Right ventricle myocardium superior (tissue), 1 donor: ENCODE data around the gene NSMCE1. TPM values are rescaled to one million over a fixed set of nuclear protein-coding genes. Genes with fewer than 3 reads are reported as not detected.

Source experiments
- ATAC-seq: fragments of 200-7000 bp; cut with Tn5 transposase; one replicate; pipeline ENCODE4 v1.9.1; 2020; ENCODE audit warnings: mild to moderate bottlenecking; ENCODE audit not compliant: poor library complexity
- DNase-seq: peaks from one replicate; pipeline ENCODE4 v3.0.0-alpha.2; 2020
- intact Hi-C: fragments of 100-400 bp; cut with DNase I; formaldehyde crosslinking; loops from one replicate; pipeline ENCODE4 v1.11.2; 2022
- total RNA-seq: library from RNA; stranded (reverse); fragmentation: NEBNext Ultra II Directional; extraction: Animal tissue kit (Norgen Biotek cat#: 25700); gene quantifications from one replicate; pipeline ENCODE4 v1.2.1, GENCODE V29; 2021
- donor health status: DM: no; HTN: yes; CAD: no; lungs with severe emphysema.

Gene NSMCE1
- total RNA-seq, 1 donor from 2014 or later = 36.0 TPM

GRCh38 chr16:27191352-27191924 lies 77.1 kb downstream of the NSMCE1 start:
- intact Hi-C loops = no loop called here
- DNase-seq (no peak), ATAC-seq (no peak)

GRCh38 chr16:27190316-27190871 lies 78.2 kb downstream of the NSMCE1 start:
- intact Hi-C loops = no loop called here
- DNase-seq (no peak), ATAC-seq (no peak)

GRCh38 chr16:27189335-27189972 lies 79.1 kb downstream of the NSMCE1 start:
- intact Hi-C loops = no loop called here
- ATAC-seq (no peak), DNase-seq (no peak)

GRCh38 chr16:27188633-27189032 lies 79.9 kb downstream of the NSMCE1 start:
- DNase-seq = no peak
- ATAC-seq = no peak
- intact Hi-C loops = no loop called here

- DNase-seq (no peak), ATAC-seq (no peak)
- intact Hi-C loops = no loop called here
These were observed 82.8 kb downstream of the NSMCE1 start for GRCh38 chr16:27185776-27186130.

GRCh38 chr16:27182906-27183405 lies 85.6 kb downstream of the NSMCE1 start:
- no peak for ATAC-seq
- DNase-seq = no peak
- intact Hi-C loops = no loop called here

- no peak for ATAC-seq
- no peak for DNase-seq
- intact Hi-C loops = no loop called here
These were observed 87.4 kb downstream of the NSMCE1 start for GRCh38 chr16:27181019-27181790.

- ATAC-seq (peak; percentile 99), DNase-seq (peak; percentile 93)
- intact Hi-C loops = loop anchor here (2.0 kb wide), 2 partner anchors 189 to 277 kb away; no protein-coding TSS in a partner anchor
These were observed 89.0 kb downstream of the NSMCE1 start for GRCh38 chr16:27179500-27180072.

GRCh38 chr16:27177031-27177774 lies 91.4 kb downstream of the NSMCE1 start:
- ATAC-seq = no peak
- no peak for DNase-seq
- intact Hi-C loops = no loop called here

GRCh38 chr16:27175888-27176287 lies 92.7 kb downstream of the NSMCE1 start:
- ATAC-seq (no peak), DNase-seq (no peak)
- intact Hi-C loops = no loop called here

Other genes with a start within 250 kb of the NSMCE1 start
- gene C16orf82, start 201.8 kb downstream of the NSMCE1 start, total RNA-seq = not detected
- 2.9 TPM for gene KDM8, start 65.2 kb downstream of the NSMCE1 start, total RNA-seq
- 8.2 TPM for gene IL4R, start 45.2 kb upstream of the NSMCE1 start, total RNA-seq
- 0.13 TPM for gene IL21R, start 133.4 kb upstream of the NSMCE1 start, total RNA-seq